Uterus (tissue), 2 donors: ENCODE results near the gene PCSK9.

Source experiments
- POLR2A ChIP-seq, 2 donors: fragments of 450-650 bp; IDR thresholded peaks; one replicate each; pipeline ENCODE4 v1.6.1; 2016; ENCODE audit warnings: antibody characterized with exemption in 2 of 2, mild to moderate bottlenecking in 1 of 2, moderate library complexity in 1 of 2
- TF ChIP-seq, protein P1 (sequence below), 4 experiments: fragments of 200-600 bp in 2 of 4; fragments of 450-650 bp in 2 of 4; sonication (generic) in 2 of 4; IDR thresholded peaks; one replicate each; pipeline ENCODE4 v1.5.1; 2016 to 2019; ENCODE audit warnings: antibody characterized with exemption in 4 of 4, mild to moderate bottlenecking in 2 of 4, moderate library complexity in 1 of 4

DNA sequence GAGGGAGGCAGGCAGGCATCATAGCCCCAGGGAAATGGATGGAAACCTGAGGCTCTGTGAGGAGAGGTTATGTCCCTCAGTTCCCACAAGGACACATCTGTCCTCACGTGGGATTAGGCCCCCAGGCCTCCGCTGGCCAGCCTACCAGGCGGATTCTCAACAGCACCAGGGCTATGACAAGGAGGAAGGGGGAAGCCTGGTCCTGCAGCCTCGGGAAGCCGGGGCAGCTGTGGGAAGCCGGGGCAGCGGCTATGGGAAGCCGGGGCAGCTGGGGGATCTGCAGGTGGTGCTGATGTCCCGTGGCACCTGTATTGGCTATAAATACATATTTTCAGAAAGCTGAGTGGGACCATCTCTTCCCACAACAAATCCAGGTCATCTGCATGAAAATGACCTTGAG is 21.0 kb upstream of the PCSK9 start:
- TF ChIP-seq, protein P1, sequence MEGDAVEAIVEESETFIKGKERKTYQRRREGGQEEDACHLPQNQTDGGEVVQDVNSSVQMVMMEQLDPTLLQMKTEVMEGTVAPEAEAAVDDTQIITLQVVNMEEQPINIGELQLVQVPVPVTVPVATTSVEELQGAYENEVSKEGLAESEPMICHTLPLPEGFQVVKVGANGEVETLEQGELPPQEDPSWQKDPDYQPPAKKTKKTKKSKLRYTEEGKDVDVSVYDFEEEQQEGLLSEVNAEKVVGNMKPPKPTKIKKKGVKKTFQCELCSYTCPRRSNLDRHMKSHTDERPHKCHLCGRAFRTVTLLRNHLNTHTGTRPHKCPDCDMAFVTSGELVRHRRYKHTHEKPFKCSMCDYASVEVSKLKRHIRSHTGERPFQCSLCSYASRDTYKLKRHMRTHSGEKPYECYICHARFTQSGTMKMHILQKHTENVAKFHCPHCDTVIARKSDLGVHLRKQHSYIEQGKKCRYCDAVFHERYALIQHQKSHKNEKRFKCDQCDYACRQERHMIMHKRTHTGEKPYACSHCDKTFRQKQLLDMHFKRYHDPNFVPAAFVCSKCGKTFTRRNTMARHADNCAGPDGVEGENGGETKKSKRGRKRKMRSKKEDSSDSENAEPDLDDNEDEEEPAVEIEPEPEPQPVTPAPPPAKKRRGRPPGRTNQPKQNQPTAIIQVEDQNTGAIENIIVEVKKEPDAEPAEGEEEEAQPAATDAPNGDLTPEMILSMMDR (IDR thresholded peaks at IDR 0.05) = no peak
- no peak for TF ChIP-seq POLR2A (IDR thresholded peaks at IDR 0.05)
